Dermis blood vessel endothelial cell (primary cell): ENCODE results near the gene DLG1. TPM values are rescaled to one million over a fixed set of nuclear protein-coding genes. Genes with fewer than 3 reads are reported as not detected.

ENCODE experiments used
- DNase-seq: peaks from one replicate; pipeline ENCODE4 v3.0.0; 2010
- total RNA-seq: library from RNA; depleted of rRNA; stranded (reverse); fragments of >200 nt; gene quantifications from 2 replicates; pipeline ENCODE4 v1.2.3, GENCODE V29; 2014

Gene DLG1
- 82.2 and 85.4 TPM in 2 replicates for total RNA-seq

DNA sequence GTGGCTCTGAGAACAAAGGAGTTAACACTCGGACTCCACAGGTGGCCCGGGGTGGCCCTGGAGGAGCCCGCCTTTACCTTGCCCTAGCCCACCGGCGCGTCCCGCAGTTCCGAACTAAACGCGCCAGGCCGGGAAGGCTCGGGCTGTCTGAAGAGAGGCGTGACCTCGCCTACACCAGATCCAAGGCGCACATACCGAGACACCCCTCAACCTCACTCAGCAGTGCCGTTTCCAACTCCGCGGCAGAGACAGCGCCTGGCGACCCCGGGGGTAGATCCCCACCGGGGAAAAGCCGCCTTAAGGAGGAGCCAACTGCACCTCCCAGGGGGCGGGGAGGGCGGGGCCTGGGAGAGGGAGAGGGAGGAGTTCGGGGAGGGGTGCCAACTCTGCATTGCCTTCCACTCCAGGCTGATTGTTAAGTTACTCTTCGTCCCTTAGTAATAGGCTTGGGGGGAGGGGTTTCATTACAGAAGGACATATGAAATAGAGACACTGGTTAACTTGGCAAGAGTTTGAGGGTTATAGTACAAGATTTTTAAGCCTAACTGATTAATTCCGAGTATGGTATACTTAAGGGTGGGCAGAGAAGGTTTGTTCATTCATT lies at the start of gene DLG1:
Gene DLG1, minus strand, starts transcription at position 272 of the 604 bp plus-strand sequence. CDS start 1,408 bp downstream, outside the sequence.
- DNase-seq: peak; percentile 93

DNA sequence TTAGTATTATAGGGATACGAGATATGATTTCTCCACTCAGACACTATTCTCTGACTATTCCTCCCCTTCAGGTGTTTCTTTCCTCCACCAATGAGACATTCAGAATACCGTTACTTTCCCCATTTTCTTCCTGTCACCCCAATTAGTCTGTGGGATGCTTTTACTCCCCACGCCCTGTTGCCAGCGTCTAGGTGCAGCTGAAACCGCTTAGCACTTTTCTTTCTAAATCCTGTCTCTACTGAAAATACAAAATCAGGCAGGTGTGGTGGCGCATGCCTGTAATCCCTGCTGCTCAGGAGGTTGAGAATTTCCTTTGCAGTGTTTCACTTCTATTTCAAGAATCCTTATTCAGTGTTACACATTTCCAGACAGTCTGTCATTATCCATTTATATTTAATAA lies 49.6 kb upstream of the DLG1 start:
- no peak for DNase-seq

DNA sequence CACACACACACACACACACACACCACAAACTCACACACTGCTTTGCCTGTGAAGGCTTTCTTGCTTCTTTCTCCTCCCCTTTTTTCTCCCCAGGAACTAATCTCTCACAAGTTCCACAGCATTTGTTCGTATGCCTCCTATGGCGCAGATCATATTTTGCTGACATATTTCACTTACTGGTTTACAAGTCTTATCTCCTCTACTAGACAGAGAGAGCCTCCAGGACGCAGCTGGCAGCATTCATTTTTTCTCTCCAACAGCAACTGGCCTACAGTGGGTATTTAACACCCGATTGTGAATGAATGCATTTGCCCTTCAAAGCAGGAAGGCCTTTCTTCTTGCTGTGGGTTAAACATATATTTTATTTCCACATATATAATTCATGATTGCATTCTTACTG lies 47.0 kb upstream of the DLG1 start:
- DNase-seq: no peak

DNA sequence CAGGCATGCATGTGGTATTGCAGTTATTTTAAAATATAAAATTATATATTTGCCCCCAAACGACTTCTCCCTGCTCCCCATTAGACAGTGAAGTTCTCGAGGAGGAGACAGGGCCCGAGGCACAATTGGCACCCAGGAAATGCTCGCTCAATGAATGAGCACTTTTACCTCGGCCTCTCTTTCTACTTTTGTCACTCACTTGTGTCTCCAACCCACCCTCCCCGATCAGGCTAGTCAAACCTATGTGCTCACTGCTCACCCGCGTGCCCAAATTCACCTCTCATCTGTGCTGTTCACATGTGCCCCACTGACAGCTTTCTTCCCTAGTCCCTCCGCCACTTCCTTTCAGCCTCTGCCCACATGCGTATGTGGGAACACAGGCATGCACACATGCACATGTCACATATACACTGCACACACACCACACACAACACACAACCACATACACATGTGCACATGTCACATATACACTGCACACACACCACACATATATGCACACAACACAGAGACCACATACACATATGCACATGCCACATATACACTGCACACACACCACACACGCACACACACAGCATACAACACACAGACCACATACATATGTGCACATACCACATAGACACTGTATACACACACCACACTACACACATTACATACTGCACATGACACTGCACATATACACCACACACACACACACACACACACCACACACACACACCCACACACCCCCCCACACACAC lies 46.3 kb upstream of the DLG1 start:
- DNase-seq: no peak

DNA sequence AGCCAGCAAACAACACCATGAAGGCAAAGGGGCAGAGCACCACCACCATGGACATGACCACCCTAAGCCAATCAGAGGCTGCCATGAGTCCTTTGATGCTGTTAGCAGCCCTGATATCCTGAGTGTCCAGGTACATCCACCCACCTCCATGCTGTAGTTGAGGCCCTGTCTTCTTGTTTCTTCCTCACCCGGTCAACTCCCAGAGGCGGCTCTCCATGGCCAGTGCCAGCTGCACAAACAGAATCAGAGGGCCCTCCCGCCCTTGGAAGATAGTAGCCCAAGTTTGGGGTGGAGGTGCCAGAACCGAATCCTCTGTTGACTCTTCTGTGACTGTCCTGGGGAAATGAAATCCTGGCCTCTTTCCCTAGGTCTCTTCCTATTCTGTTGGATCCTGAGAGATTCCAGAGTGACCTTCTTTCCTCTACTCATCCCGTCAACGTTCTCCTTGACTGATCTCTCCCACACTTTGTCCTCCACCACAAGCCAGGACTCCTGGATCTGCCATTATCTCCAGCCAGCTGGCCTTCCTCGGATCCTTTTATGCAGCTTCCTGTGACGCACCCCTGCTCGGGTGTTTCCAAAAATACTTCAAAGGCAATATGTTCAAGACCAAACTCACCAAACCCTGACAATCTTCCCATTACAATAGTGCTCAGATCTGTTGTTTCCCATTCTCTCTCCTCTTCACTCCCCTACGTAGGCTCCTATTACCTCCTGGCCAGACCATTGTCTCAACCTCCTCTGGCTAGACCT lies 45.4 kb upstream of the DLG1 start:
- peak; percentile 25 for DNase-seq

DNA sequence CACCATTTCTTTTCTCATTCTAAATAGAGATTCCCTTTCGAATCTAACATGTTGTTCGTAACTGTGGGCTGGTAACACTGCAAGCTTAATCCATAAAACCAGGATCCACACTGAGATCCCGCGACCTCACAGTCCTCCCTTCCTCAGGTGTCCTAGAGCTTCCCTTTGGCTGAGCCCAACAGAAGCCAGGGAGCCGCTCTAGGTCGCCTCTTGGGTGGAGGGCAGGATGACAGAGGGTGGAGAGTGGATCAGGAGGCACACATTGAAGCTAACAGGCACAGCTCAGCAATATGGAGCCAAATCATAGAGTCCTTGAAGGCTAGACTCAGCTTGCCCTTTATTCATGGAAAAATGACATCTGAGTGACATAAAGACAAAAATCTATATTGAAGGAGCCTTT lies 44.7 kb upstream of the DLG1 start:
- DNase-seq: no peak

DNA sequence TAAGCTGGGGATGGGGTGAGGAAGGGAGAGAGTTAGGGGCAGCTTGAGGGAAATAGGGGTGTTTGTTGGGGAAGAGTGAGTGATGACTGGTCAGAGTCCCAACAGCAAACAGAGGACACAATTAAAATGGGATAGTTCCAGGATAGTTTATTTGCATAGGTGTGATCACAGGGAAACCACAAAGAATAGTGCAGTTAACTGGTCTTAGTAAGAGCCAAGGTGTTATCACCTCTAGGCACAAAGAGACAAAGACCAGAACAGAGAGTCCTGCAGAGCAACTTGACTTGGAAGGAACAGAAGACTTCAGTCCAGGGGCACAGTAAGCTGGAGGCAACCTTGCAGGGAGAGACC lies 42.1 kb upstream of the DLG1 start:
- DNase-seq: no peak

DNA sequence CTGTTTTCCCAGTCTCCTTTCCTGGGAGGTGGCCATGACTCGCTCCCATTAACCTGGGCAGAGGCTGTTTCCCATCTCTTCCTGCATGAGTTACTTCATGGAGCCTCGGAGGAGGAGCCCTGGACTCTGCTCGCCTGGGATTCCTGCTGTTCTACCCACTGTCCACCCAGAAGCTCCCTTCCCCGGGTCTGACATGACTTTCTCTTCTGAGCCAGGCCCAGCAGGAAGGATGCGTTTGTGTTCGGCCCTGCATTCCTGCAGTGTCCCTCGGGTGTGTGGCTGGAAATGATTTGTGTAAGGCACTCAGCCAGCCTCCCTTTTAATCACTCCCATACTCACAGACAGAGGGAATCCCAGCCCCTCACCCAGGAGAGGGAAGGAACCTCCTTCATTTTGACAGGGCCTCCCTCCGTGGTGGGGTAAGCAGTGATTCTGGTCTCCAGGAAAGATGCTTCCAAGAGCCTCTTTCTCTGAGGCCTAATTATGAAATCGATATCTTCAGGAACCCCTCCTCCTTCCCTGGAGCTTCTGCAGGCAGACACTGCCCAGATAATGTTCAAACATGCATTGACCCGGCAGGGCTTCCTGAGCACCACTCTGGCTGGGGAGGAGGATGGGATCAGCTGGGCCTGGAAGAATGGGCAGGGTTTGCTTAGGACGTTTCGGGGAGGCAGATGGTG lies 41.6 kb upstream of the DLG1 start:
- DNase-seq: no peak

DNA sequence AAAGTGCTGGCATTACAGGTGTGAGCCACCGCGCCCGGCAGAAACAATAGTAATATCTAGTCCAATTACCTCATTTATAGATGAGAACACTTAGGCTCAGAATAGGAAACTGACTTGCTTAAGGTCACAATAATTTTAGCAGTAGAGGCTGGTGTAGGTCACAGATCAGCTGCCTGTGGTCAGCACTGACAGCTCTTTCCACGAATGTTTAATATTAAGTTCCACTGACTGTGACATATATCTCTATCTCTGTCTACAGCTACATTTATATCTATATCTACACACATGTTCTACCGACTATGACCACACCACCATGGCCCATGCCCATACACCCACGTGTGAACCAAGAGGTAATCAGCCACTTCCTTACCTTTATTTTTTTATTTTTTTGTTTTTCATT lies 40.2 kb upstream of the DLG1 start:
- DNase-seq: no peak

DNA sequence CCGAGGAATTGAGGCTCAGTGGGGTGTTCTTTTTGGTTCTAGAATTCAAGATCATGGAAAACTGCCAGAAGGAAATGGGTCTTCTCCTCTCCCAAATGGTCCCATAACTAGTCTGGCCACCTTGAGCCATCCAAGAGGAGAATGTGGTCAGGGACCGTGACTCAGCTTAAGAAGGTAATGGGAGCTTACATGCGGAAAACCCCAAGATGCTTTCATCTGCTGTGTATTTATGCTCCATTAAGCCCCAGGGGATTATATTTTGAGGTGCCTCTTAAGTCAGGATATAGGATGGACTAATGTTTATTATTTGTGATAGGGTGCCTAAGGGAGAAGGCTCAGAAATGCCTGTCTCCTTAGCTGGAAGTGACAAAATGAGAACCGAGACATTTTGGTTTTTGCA lies 39.2 kb upstream of the DLG1 start:
- DNase-seq: no peak

DNA sequence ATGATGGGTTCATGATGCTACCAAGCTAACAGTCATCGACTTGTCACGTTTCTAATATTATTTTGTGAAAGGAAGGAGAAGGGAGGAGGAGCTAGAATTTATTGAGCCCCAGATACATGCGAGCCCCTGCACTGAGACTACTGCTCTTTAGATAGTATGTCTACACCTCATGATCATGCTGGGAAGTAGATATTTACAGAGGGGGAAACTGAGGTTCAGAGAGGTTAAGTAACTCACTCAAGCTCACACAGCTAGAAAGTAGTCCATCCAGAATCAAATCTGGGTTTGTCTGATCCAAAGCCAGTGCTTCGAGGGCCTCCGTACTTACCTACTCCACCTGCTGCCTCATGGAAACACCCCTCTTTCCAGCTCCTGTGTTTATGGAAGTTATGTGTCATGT lies 38.8 kb upstream of the DLG1 start:
- no peak for DNase-seq

DNA sequence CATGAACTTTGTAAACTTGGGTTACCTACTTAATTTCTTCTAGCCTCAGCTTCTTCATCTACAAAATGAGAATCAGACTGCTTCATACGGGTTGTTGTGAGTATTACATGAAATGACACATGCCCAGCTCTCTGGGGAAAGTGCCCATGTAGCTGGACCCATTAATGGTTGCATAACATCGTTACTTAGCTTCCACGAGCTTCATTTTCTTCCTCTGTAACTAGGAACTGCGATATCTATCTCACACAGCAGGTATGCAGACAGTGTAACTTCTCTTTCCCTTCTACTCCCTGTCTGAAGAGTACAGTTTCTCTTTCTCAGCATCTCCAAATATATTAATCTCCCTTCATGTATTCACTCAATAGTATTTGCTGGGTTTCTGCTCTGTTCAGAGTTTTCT lies 37.9 kb upstream of the DLG1 start:
- no peak for DNase-seq

DNA sequence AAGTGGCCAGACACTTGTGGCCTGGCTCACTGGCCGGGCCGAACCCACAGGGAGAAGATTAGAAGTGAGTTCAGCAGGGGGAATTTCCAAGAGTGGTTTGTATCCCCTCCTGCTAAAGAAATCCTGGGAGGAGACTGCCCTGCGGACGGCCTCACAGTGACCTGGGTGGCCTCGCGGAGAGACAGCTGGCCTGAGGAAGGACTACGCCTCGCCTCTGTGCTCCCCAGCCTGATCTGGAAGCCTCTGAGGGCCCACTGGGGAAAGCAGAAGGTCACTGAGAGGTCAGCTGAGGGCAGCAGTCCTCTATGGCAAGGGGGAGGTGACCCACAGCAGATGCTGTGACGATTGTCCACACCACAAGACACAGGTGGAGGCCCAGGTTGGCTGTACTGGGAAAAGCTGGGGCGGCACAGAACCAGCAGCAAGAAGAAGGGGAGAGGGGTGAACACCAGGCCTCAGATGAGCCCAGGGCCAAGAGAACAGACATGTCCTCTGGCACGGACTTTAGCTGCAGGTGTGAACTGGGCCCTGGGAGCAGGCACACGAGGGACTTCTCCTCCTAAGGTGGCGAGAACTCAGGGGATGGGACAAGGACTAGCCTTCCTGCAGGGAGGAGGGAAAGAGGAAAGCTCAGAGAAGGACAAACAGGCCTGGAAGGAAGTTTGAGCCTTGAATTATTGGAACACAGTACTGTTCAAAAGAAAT lies 37.2 kb upstream of the DLG1 start:
- no peak for DNase-seq

DNA sequence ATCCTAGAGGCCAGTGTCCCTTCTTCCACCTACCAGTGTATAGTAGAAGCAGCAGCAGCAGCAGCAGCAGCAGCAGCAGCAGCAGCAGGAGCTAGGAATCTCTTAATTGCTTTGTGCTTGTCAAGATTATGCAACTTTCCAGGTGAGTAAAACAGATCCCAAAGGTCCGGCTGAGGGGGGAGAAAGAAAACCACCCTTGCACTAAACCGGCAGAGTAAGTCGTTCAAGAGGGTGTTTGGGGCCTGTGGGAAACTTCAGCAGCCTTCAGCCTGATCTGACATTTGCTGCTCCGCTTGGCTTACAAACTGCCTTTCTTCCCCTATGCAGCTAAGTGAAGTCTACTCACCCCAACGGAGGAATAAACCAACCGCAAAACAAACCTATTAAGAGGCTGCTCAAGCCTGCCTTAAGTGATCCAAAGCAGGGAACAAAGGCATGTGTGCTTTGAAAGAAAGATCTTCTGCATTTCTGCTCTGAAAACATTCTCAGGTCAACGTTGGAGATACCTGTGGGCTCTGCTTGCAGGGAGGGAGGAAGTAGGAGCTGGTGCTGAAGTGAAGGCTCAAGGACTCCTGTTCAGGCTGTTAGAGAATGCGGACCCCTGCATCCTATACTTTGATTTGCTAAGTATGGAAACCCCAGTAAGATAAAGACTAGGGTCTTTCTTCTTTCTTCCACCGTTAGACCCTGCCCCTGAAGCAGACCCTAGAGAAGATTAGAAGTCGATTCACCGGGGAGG lies 35.7 kb upstream of the DLG1 start:
- no peak for DNase-seq

DNA sequence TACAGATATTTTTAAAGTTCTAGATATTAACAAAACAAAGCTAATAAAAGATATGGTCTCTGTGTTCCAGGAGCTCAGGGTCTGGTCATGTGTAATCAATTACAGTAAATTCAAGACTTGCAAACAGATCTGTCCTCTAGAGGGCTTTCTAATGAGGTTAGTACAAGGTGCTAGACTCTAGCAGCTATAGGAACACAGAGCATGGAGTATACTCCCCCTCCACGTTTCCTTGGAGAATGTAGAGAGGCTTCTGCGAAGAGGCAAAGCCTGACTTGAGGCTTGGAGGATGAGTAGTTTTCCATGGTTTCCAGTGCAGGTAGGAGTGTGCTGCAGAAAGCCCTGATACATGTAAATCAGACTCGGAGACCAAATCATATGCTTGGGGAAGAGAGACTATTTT lies 32.7 kb upstream of the DLG1 start:
- peak; percentile 13 for DNase-seq

DNA sequence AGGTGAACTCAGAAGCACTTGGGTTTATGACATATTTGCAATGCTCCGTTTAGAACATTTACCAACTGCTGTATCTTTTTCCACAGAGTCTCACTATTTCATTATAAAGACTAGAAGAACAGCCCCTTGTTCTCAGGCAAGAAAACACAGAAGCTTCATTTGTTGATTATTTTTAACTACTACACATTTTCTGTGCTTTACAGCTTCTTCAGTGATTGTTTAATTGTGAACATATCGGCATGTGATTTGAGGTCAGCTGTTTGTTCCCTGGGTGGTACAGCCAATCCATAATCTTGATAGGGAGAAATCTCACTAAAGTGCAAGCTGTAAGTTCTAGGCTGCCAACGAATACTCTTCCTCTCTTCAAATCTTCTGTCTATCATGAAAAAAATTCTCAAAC lies 31.0 kb upstream of the DLG1 start:
- DNase-seq: no peak

DNA sequence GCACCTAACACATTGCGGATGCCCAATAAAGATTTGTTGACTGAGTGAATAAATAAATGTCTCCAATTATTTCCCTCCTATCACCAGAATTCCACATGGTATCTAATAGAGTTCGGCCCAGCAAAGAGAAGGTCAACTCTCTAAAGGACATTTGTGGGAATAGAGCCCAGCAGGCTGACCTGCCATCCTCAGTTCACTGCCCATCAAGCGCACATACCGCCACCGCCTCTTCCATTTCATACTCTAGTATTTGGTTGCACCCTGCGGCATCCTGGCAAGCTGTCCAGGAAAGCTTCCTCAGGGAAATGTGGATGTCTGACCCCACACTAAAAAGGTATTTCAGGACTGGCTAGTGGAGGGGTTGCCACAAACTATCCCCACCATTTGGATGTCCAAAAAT lies 29.8 kb upstream of the DLG1 start:
- no peak for DNase-seq

DNA sequence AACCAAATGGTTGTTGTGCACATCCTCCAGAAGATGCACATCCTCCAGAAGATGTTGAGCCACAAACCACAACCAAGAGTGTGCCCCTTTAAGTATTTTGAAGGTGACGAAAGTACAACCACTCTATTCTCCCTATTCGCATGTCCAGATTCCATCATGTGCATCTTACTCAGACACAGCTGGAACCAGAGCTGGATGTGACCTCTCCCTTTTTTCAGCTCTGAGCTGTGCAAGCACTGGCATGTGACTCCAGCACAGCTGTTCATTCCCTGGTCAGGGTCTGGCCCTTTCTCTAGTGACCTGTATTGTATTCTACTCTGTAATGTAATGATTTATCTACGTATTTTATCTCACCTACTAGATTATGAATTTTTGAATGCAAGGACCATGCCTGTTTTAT lies 29.3 kb upstream of the DLG1 start:
- DNase-seq: no peak

DNA sequence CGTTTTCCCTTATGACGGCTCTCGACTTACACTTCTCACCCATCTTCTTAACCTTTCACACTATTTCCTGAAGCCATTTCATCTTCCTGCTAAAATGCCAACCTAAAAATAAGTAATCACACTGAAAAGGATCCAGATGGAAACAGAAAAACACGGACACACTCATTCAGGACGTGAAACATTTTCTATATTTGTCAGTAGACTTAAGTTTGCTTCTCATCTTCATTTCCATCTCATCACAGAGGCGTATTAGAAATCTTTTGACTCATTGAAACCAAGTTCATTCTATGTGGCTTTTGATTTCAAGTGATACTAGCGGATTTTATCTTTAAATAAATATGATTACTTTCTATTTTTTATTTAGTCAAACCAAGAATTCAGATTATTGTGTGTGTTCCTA lies 27.4 kb upstream of the DLG1 start:
- no peak for DNase-seq

DNA sequence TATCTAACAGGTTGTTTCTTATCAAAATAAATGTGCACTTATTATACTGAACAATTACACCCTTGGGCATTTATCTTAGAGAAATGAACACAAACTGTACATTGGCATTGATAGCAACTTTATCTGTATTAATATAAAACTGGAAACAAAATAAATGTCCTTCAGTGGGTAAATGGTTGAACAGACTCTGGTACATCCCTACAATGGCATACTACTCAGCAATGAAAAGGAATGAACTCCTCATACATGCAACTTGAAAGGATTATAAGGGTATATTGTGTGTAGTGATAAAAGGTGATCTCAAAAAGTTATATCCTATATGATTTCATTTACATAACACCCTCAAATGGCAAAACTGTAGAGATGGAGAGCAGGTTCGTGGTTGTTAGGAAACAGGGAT lies 23.7 kb upstream of the DLG1 start:
- no peak for DNase-seq

DNA sequence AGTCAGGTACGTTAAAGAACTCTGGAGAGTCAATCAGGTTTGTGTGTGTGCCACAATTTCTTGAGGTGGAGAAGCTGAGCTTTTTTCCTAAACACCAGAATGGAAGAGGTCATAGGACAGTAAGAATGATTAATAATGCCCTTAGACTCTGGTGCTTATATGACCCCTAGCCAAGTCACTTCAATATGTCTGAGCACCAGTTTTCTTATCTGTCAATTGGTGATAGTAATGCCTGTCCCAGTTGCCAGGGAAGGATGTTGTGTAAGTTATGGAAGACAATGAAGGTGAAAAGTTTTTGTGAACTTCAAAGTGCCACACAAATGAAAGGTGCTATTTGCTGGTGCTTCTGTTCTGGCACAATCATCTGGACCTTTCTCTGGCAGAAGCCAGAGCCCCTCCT lies 22.2 kb upstream of the DLG1 start:
- no peak for DNase-seq
